ENCODE measurements around the gene GATAD2A. TPM values are rescaled to one million over a fixed set of nuclear protein-coding genes. Genes with fewer than 3 reads are reported as not detected.

GATAD2A gene
- total RNA-seq, 1 experiment from 2014 or later = 189 TPM

- Mint-ChIP-seq H3K27me3 (ENCODE audit: low read depth) (0 out of 2 replicates have a peak, but pooled peaks cover 1% of the 10 kb centered on the region), H3K9me3 (no peaks in the 10 kb centered on the region), H3K4me3 (no peak overlapping the region), H3K36me3 (ENCODE audit: insufficient read depth in 1 of 3, low read depth in 3 of 3) (peaks cover 0 to 11% (median 5%) of the 10 kb centered on the region in 3 experiments; a peak in 4 of 7 replicates), H3K4me1 (peaks cover 35 to 48% of the 10 kb centered on the region in 2 experiments), H3K27ac (no peak overlapping the region; a peak in 1 of 7 replicates)
- no peak for DNase-seq
- no peak overlapping the region for H4K5ac ChIP-seq (ENCODE audit: insufficient read length, low read depth, low read length)
- H2AFZ ChIP-seq (ENCODE audit: low read length) = no peak overlapping the region
- no peak overlapping the region for H4K91ac ChIP-seq (ENCODE audit: insufficient read length, low read depth, low read length)
- no peak overlapping the region for H3K4ac ChIP-seq (ENCODE audit: low read depth, low read length)
- H3K79me2 ChIP-seq (ENCODE audit: insufficient read depth, low read length) = peaks cover 82% of the 10 kb centered on the region; the same call in 1 of the 2 replicates
- H2BK15ac ChIP-seq (ENCODE audit: low read depth, low read length) = no peak overlapping the region
- H3K27me3 ChIP-seq (ENCODE audit: insufficient read depth, low read length) = no peaks in the 10 kb centered on the region
- H2BK20ac ChIP-seq (ENCODE audit: low read depth, low read length, poor library complexity, severe bottlenecking) = no peak overlapping the region
- peaks cover 2% of the 10 kb centered on the region; the same call in 1 of the 2 replicates for H3K4me1 ChIP-seq (ENCODE audit: insufficient read depth, low read length)
- no peak overlapping the region for H3T11ph ChIP-seq (ENCODE audit: low read length)
- no peak overlapping the region for H3K14ac ChIP-seq (ENCODE audit: insufficient read depth, low read length)
- H3K18ac ChIP-seq (ENCODE audit: insufficient read length, low read depth, low read length) = no peak overlapping the region
- TF ChIP-seq, protein P1, sequence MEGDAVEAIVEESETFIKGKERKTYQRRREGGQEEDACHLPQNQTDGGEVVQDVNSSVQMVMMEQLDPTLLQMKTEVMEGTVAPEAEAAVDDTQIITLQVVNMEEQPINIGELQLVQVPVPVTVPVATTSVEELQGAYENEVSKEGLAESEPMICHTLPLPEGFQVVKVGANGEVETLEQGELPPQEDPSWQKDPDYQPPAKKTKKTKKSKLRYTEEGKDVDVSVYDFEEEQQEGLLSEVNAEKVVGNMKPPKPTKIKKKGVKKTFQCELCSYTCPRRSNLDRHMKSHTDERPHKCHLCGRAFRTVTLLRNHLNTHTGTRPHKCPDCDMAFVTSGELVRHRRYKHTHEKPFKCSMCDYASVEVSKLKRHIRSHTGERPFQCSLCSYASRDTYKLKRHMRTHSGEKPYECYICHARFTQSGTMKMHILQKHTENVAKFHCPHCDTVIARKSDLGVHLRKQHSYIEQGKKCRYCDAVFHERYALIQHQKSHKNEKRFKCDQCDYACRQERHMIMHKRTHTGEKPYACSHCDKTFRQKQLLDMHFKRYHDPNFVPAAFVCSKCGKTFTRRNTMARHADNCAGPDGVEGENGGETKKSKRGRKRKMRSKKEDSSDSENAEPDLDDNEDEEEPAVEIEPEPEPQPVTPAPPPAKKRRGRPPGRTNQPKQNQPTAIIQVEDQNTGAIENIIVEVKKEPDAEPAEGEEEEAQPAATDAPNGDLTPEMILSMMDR (conservative IDR thresholded peaks at IDR 0.05) = no peak
- H3K79me1 ChIP-seq (ENCODE audit: insufficient read depth, low read depth, low read length, poor library complexity, severe bottlenecking) = peaks cover 28% of the 10 kb centered on the region
- peaks cover 3% of the 10 kb centered on the region for H4K20me1 ChIP-seq (ENCODE audit: control insufficient read depth, insufficient read depth, insufficient read length)
- no peak overlapping the region for H2BK5ac ChIP-seq (ENCODE audit: insufficient read length, low read length)
- H3K9me3 ChIP-seq (ENCODE audit: control insufficient read depth, low read depth, low read length) = no peaks in the 10 kb centered on the region
- H3K27ac ChIP-seq (ENCODE audit: insufficient read length, low read depth, low read length) = no peak overlapping the region
- H4K8ac ChIP-seq (replicated peaks; ENCODE audit: insufficient read length, low read depth, low read length) = no peak overlapping the region
- WGBS (ENCODE audit: extremely low coverage, insufficient read length, low lambda C conversion rate) = no CpG with 5 or more reads among the region's 4 CpGs
- no peak overlapping the region for H2AK5ac ChIP-seq (ENCODE audit: insufficient read length, low read length)
- H3K56ac ChIP-seq (ENCODE audit: insufficient read length, low read depth, low read length) = no peak overlapping the region
- H3K23me2 ChIP-seq (ENCODE audit: insufficient read length, low read depth, low read length, poor library complexity, severe bottlenecking) = no peaks in the 10 kb centered on the region
- no peak overlapping the region for H3K9ac ChIP-seq (ENCODE audit: extremely low read depth, insufficient read length, low read length)
- H3K4me2 ChIP-seq (ENCODE audit: insufficient read depth, insufficient read length, low read length) = no peak overlapping the region
- no peak overlapping the region for H2BK12ac ChIP-seq (ENCODE audit: insufficient read length, low read depth, low read length)
- H2BK120ac ChIP-seq (ENCODE audit: low read depth, low read length, poor library complexity, severe bottlenecking) = no peak overlapping the region
- no peak overlapping the region for H3K23ac ChIP-seq (ENCODE audit: insufficient read length, low read depth, low read length)
These were observed 21.3 kb downstream of the GATAD2A start for GRCh38 chr19:19426799-19427198.
